IPS-NIHi7 (cell line): ENCODE results near the gene CRIP1.
A peak's percentile ranks its signal among the peaks of the same experiment; 100 is the strongest.

Experiments used
- DNase-seq: peaks from one replicate; pipeline ENCODE4 v3.0.0; 2012; ENCODE audit warnings: mixed read lengths; ENCODE audit errors: extremely low spot score

The CRIP1 gene

DNA sequence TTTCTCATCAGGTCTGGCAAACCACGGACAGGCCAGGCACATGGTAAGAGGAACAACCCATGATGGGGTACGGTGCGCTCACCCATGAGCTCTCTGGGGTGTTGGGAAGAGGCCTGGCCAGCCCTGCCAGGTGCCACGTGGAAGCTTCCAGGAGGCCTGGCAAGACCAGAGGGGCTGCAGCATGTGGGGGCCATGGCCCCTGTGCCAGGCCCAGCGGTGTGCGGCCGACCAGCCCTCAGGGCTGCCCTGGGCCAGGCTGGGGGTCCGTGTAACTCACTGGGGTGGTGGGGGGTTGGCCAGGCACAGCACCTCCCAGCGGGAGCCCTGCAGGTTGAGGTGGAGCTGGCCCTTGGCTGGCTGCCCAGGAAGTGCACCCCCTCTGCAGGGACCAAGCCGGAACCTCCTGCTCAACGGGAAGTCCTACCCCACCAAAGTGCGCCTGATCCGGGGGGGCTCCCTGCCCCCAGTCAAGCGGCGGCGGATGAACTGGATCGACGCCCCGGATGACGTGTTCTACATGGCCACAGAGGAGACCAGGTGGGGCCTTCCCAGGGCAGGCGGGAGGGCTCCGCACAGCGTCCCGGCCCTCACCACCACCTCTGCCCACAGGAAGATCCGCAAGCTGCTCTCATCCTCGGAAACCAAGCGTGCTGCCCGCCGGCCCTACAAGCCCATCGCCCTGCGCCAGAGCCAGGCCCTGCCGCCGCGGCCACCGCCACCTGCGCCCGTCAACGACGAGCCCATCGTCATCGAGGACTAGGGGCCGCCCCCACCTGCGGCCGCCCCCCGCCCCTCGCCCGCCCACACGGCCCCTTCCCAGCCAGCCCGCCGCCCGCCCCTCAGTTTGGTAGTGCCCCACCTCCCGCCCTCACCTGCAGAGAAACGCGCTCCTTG lies 17.0 kb upstream of the CRIP1 start:
- no peak for DNase-seq

DNA sequence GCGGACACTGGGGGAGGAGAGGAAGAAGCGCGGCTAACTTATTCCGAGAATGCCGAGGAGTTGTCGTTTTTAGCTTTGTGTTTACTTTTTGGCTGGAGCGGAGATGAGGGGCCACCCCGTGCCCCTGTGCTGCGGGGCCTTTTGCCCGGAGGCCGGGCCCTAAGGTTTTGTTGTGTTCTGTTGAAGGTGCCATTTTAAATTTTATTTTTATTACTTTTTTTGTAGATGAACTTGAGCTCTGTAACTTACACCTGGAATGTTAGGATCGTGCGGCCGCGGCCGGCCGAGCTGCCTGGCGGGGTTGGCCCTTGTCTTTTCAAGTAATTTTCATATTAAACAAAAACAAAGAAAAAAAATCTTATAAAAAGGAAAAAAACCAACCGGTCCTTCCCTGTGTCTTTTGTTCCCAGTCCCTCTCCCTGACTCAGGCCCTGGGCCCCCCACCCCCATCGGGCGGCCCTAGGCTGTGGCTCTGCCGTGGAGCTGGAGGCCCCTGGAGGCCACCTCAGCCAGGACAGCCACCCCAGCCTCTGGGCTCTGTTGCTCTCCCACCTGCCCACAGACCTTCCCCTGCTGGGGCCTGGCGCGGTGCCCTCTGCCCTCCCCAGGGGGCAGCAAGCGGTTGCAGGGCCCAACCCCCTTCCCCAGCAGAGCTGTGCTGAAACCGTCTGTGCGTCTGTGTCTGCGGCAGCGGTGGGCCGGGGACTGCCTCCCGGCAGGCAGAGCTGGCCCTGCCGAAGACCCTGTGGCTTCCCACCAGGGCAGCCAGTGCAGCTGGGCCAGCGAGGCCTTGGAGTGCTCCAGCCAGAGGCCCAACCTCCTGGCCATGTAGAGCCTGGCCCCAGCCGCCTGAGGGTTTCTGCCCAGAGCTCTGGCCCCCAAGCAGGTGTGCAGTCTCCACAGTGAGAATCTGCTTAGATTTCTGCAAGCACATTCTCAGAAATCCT lies 16.1 kb upstream of the CRIP1 start:
- DNase-seq: no peak

- DNase-seq: peak; percentile 73
Measured at GRCh38 chr14:105471297-105471821, 15.3 kb upstream of the CRIP1 start.

GRCh38 chr14:105471823-105472485 lies 14.7 kb upstream of the CRIP1 start:
- DNase-seq: no peak

DNA sequence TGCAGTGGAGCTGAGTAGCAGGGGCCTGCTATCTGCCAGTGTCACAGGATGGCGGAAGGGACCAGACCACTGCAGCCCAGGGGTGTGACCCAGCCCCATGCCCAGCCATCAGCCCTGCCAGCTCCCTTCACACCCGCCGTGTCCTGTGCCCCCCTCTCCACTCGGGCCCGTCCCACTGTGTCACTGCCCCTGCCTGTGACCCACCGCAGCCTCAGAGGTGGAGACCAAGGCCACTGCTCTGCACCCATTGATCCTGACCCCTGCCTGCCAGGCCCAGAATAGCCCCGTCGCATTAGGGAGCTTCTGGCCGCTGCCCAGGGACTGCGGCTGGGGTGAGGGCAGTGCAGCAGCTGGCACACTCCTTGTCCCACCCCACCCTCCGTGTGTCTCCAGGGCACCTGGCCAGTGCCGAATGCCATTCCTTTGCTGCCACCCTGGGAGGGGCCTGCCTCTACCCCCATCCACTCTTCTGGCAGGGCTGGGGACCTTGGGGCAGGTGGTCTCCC lies 14.1 kb upstream of the CRIP1 start:
- no peak for DNase-seq

- no peak for DNase-seq
Measured at GRCh38 chr14:105473033-105473676, 13.5 kb upstream of the CRIP1 start.

GRCh38 chr14:105473677-105474482 lies 12.8 kb upstream of the CRIP1 start:
- peak; percentile 95 for DNase-seq

DNA sequence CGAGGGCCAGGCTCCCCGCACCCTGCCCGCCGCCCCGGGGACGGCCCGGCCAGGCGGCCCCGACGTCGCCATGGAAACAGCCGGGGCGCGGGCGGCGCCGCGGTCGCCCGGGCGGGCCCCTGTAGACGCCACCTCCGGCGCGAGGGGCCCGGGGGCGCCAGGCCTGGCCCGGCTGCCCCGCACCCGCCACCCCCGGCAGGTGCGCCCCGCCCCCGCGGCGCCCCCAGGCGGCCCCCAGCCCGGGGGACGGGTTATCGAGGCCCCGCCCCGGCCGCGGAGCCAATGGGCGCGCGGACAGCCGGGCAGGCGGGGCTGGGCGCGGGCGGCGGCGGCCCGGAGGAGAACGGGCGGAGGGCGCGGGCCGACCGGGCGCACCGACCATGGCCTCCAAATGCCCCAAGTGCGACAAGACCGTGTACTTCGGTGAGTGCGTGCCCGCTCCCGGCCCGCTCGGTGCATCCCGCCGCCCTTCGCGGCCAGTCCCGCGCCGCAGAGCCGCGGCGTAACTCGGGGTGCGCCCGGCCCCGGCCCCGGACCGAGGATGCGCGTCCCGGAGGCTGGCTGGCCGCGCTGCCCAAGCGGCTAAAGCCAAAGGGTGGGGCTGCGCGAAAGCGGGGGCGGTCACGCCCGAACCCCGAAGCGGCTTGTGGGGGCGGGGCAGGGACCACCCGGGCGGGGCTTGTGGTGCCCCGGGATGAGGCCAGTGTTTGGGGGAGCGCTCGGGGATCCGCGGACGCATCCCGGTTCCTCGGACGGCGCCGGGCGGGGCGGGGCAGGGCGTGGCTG lies 12.0 kb upstream of the CRIP1 start, which contains the start of gene CRIP2:
Gene CRIP2, plus strand, starts transcription at position 339 of the 786 bp plus-strand sequence. Its CDS starts 42 bp downstream, at position 381.
- peak; percentile 81 for DNase-seq

DNA sequence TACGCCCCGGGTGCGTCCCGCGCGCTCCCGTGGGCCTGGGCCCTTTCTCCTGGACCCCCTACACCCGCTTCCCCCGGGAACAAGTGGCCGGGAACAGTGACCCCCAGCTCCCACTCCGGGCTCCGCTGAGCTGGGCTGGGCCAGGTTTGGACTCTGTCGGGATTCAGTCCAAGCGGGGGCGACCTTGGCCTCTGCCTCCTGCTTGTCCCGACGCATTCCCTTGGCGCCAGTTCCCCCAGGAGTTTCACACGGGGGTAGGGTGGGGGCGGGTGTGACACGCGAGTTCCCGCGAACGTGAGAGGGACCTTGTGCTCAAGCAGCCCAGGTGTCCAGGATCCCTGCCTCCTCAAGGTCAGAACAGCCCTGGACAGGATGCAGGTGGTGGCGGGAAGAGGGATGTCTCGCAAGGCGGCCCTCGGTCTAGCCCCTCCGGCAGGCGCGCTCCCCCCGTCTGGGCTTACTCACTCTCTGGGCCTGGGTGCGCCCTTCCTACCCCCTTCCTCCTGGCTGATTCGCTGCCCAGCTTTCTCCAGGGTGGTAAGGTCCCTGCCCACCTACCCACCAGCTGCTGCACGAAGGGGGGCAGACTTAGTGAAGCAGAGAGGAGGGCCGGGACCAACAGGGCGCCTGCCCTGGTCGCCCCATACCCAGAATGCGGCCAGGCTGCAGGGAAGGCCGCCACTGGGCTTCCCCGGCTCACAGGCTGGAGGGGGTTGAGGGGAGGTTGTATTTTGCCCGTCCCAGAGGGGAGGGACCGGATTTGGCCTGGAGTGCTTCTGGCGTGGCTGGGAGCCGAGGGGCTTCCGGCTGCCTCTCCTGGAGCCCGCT lies 11.2 kb upstream of the CRIP1 start:
- DNase-seq: peak; percentile 52

GRCh38 chr14:105476097-105476830 lies 10.4 kb upstream of the CRIP1 start:
- no peak for DNase-seq

DNA sequence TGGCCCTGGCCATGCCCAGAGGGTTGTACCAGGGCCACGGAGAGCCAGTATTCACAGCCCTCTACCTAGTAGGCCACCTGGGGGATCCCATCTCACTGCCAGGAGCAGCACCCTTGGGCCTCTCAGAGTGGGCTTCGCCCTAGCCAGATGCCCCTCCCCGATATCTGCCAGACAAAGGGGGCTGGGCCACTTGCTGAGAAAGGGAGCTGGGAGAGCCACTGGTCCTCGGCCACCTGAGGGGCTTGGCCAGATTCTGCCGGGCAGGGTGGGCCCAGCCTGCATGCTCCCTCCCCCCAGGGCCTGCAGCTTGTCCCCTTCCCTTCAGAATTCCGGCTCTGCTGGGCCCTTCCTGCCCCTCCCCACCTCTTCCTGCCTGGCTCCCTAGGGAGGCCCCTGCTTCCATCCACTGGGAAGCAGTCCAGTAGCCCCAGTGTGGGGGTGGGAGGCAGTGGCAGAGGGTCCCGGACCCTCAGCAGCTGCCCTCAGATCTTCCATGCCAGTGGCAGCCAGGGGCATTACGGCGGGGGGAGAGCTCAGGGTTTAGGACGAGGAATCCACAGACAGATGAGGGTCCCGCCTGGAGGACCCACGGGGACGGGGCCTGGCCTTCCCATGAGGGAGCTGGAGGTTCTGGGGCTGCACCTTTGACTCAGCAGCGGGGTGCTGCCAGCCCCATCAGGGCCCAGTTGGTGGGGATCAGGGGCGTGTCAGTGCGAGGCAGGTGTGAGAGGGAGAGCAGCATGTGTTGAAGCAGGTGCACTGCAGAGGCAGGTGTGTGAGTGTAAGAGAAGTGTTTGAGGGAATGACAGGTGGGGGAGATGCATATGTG lies 9.6 kb upstream of the CRIP1 start:
- no peak for DNase-seq

GRCh38 chr14:105477660-105478397 lies 8.9 kb upstream of the CRIP1 start:
- DNase-seq: no peak

DNA sequence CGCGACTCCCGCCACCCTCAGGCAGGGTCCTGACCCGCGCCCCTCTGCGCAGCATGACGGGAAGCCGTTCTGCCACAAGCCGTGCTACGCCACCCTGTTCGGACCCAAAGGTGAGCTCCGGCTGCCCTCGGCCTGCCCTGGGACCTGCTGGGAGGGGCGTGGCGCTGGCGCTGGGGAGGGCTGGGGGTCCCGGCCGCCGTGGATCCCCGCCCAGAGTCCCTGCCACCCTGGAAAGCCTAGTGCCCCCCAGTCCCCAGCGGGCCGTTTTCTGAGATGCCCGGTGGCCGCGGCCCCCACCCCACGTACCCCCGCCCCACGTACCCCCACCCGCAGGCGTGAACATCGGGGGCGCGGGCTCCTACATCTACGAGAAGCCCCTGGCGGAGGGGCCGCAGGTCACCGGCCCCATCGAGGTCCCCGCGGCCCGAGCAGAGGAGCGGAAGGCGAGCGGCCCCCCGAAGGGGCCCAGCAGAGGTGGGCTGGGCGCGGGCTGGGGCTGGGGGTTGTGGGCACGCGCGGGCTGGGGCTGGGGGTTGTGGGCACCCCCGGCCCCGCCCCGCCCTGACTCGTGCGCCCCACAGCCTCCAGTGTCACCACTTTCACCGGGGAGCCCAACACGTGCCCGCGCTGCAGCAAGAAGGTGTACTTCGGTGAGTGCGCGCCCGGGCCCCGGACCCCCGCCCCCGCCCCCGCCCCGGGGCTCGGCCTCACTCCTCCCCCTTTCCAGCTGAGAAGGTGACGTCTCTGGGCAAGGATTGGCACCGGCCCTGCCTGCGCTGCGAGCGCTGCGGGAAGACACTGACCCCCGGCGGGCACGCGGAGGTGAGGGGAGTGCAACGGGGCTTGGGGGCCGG lies 8.1 kb upstream of the CRIP1 start:
- no peak for DNase-seq

GRCh38 chr14:105479431-105480158 lies 7.1 kb upstream of the CRIP1 start:
- DNase-seq: no peak
